CD14-positive monocyte (primary cell): ENCODE results near the gene TWIST1. TPM values are rescaled to one million over a fixed set of nuclear protein-coding genes. Genes with fewer than 3 reads are reported as not detected.

ENCODE experiments used
- DNase-seq, 3 donors: peaks; one replicate each; pipeline ENCODE4 v3.0.0-alpha.2; 2011 to 2022
- H2AFZ ChIP-seq: 2 replicates; pipeline ENCODE4 v1.6.0; 2012; ENCODE audit warnings: mild to moderate bottlenecking, low read depth, low read length, inconsistent platforms; ENCODE audit not compliant: insufficient read depth, poor library complexity, severe bottlenecking
- H3K27ac ChIP-seq, 2 donors: 1 replicate in 1 of 2; 2 replicates in 1 of 2; pipeline ENCODE4 v1.5.1; 2012 to 2013; ENCODE audit warnings: low read length in 2 of 2, control low read depth in 1 of 2, inconsistent platforms in 1 of 2, low read depth in 1 of 2, mild to moderate bottlenecking in 1 of 2
- H3K27me3 ChIP-seq, 2 donors: one replicate each; pipeline versions ENCODE4 v1.6.0 to v1.6.1; 2011 to 2013; ENCODE audit warnings: low read length in 2 of 2; ENCODE audit not compliant: control insufficient read depth in 2 of 2, insufficient read depth in 2 of 2
- H3K36me3 ChIP-seq, 2 donors: replicated peaks in 1 of 2; 1 replicate in 1 of 2; 2 replicates in 1 of 2; pipeline versions ENCODE4 v1.5.1 to v1.6.1; 2012 to 2013; ENCODE audit warnings: low read length in 2 of 2, control low read depth in 1 of 2, inconsistent platforms in 1 of 2, mild to moderate bottlenecking in 1 of 2; ENCODE audit not compliant: insufficient read depth in 2 of 2, control insufficient read depth in 1 of 2
- H3K4me1 ChIP-seq, 2 donors: 1 replicate in 1 of 2; 2 replicates in 1 of 2; pipeline versions ENCODE4 v1.5.1 to v1.6.1; 2012 to 2013; ENCODE audit warnings: low read length in 2 of 2, control low read depth in 1 of 2, inconsistent platforms in 1 of 2, mild to moderate bottlenecking in 1 of 2, moderate library complexity in 1 of 2; ENCODE audit not compliant: insufficient read depth in 2 of 2, control insufficient read depth in 1 of 2
- H3K4me2 ChIP-seq: replicated peaks from 2 replicates; pipeline ENCODE3; 2012; ENCODE audit warnings: low read length, moderate library complexity, mild to moderate bottlenecking; ENCODE audit not compliant: poor library complexity, severe bottlenecking; ENCODE audit errors: extremely low read depth
- H3K4me3 ChIP-seq, 3 experiments: fragments of 200-600 bp in 1 of 3; sonication (generic) in 1 of 3; replicated peaks in 1 of 3; 1 replicate in 2 of 3; 2 replicates in 1 of 3; pipeline ENCODE4 v1.5.1; 2011 to 2013; ENCODE audit warnings: low read length in 3 of 3, mild to moderate bottlenecking in 3 of 3, control low read depth in 2 of 3, low read depth in 2 of 3, inconsistent platforms in 1 of 3, moderate library complexity in 1 of 3
- H3K79me2 ChIP-seq: 2 replicates; pipeline ENCODE4 v1.6.0; 2012; ENCODE audit warnings: mild to moderate bottlenecking, control low read depth, inconsistent platforms, low read length, moderate library complexity; ENCODE audit not compliant: insufficient read depth
- H3K9ac ChIP-seq: 2 replicates; pipeline ENCODE4 v1.6.0; 2017; ENCODE audit warnings: low read length, mild to moderate bottlenecking; ENCODE audit not compliant: insufficient read depth, poor library complexity, severe bottlenecking
- H3K9me3 ChIP-seq, 2 donors: replicated peaks in 1 of 2; 1 replicate in 1 of 2; 2 replicates in 1 of 2; pipeline versions ENCODE4 v1.5.1 to v1.6.1; 2012 to 2013; ENCODE audit warnings: low read length in 2 of 2, control low read depth in 1 of 2; ENCODE audit not compliant: control insufficient read depth in 1 of 2, insufficient read depth in 1 of 2
- H4K20me1 ChIP-seq: 2 replicates; pipeline ENCODE4 v1.6.0; 2012; ENCODE audit warnings: mild to moderate bottlenecking, low read length, control low read depth, moderate library complexity; ENCODE audit not compliant: insufficient read depth
- H3K27ac Mint-ChIP-seq, 7 donors: one replicate each; pipeline ENCODE4 v1.8.0; 2020; ENCODE audit warnings: mild to moderate bottlenecking in 7 of 7, mixed read lengths in 7 of 7, moderate library complexity in 6 of 7, inconsistent platforms in 2 of 7
- H3K27me3 Mint-ChIP-seq, 3 donors: one replicate each; pipeline ENCODE4 v1.8.0; 2021 to 2022; ENCODE audit warnings: low read depth in 3 of 3, mild to moderate bottlenecking in 3 of 3, mixed read lengths in 3 of 3, moderate library complexity in 3 of 3, inconsistent platforms in 1 of 3
- H3K36me3 Mint-ChIP-seq, 2 donors: one replicate each; pipeline ENCODE4 v1.8.0; 2020; ENCODE audit warnings: mixed read lengths in 2 of 2, inconsistent platforms in 1 of 2, mild to moderate bottlenecking in 1 of 2
- H3K4me1 Mint-ChIP-seq: one replicate; pipeline ENCODE4 v1.8.0; 2020; ENCODE audit warnings: mild to moderate bottlenecking, mixed read lengths
- H3K4me3 Mint-ChIP-seq, 2 donors: one replicate each; pipeline ENCODE4 v1.8.0; 2020; ENCODE audit warnings: mild to moderate bottlenecking in 2 of 2, mixed read lengths in 2 of 2, moderate library complexity in 1 of 2
- H3K9me3 Mint-ChIP-seq, 7 donors: one replicate each; pipeline ENCODE4 v1.8.0; 2020 to 2022; ENCODE audit warnings: mixed read lengths in 7 of 7, mild to moderate bottlenecking in 6 of 7, moderate library complexity in 6 of 7, inconsistent platforms in 2 of 7
- CTCF ChIP-seq: fragments of 200-600 bp; IDR thresholded peaks from one replicate; pipeline ENCODE4 v1.8.0; 2022; ENCODE audit warnings: antibody characterized with exemption, mild to moderate bottlenecking
- WGBS: methylation state at CpG from one replicate; pipeline ENCODE4 v1.1.5; 2013; ENCODE audit warnings: missing lambda C conversion rate; ENCODE audit not compliant: insufficient coverage; 5-methylcytosine and 5-hydroxymethylcytosine counted together
- intact Hi-C, 2 donors: fragments of 100-400 bp; cut with micrococcal nuclease; formaldehyde crosslinking; loops; one replicate each; pipeline versions ENCODE4 v1.15.0 to v1.15.1; 2023
- polyA plus RNA-seq, 3 donors: library from polyadenylated mRNA; depleted of rRNA in 1 of 3; unstranded in 2 of 3; stranded (reverse) in 1 of 3; fragments of 300-500 nt in 2 of 3; fragments of >200 nt in 1 of 3; fragmentation: Illumina TruSeq in 2 of 3; gene quantifications; 1 replicate in 2 of 3; 2 replicates in 1 of 3; pipeline ENCODE4 v1.2.3, GENCODE V29; 2012 to 2021

TWIST1 gene
- polyA plus RNA-seq, 3 donors: not detected

- Histone ChIP-seq H3K4me1 (no peaks in the 10 kb centered on the region), H3K4me3 (no peak overlapping the region), H3K27ac (no peak overlapping the region), H3K36me3 (no peaks in the 10 kb centered on the region), H3K9me3 (no peaks in the 10 kb centered on the region), H3K27me3 (no peaks in the 10 kb centered on the region), H3K79me2 (no peaks in the 10 kb centered on the region), H3K4me2 (no peak overlapping the region), H4K20me1 (no peaks in the 10 kb centered on the region), H2AFZ (no peak overlapping the region), H3K9ac (no peak overlapping the region)
- Mint-ChIP-seq H3K9me3 (peaks cover 0 to 7% (median 4%) of the 10 kb centered on the region in 7 donors), H3K36me3 (no peaks in the 10 kb centered on the region), H3K27me3 (peaks cover 0 to 4% (median 0%) of the 10 kb centered on the region in 3 donors), H3K4me3 (no peak overlapping the region), H3K4me1 (no peaks in the 10 kb centered on the region), H3K27ac (no peak overlapping the region)
- TF ChIP-seq CTCF: no peak
- intact Hi-C loops: no loop called here
- 86% methylated on average over 1 of the region's 1 CpG for WGBS
- no peak for DNase-seq
Observed at GRCh38 chr7:19080093-19080492, 37.3 kb downstream of the TWIST1 start.

GRCh38 chr7:19079066-19079465 lies 38.4 kb downstream of the TWIST1 start:
- no CpG with 5 or more reads among the region's 4 CpGs for WGBS

More at GRCh38 chr7:19079066-19079465, 38.4 kb downstream of the TWIST1 start:
- Histone ChIP-seq H3K4me2 (no peak overlapping the region), H3K4me3 (no peak overlapping the region), H3K9me3 (no peaks in the 10 kb centered on the region), H2AFZ (no peak overlapping the region), H4K20me1 (no peaks in the 10 kb centered on the region), H3K9ac (no peak overlapping the region), H3K4me1 (no peaks in the 10 kb centered on the region), H3K36me3 (no peaks in the 10 kb centered on the region), H3K79me2 (no peaks in the 10 kb centered on the region), H3K27ac (no peak overlapping the region), H3K27me3 (no peaks in the 10 kb centered on the region)
- Mint-ChIP-seq H3K4me1 (no peaks in the 10 kb centered on the region), H3K27ac (no peak overlapping the region), H3K36me3 (no peaks in the 10 kb centered on the region), H3K4me3 (no peak overlapping the region), H3K9me3 (peaks cover 0 to 13% (median 4%) of the 10 kb centered on the region in 7 donors), H3K27me3 (peaks cover 0 to 4% (median 0%) of the 10 kb centered on the region in 3 donors)
- no peak for TF ChIP-seq CTCF
- intact Hi-C loops: no loop called here
- DNase-seq: no peak
